ENCODE data around the gene TSHZ1.

GRCh38 chr18:75198036-75198435, 12.6 kb upstream of the TSHZ1 start:
- no peak for TF ChIP-seq CTCF (conservative IDR thresholded peaks at IDR 0.05)
- no peak for TF ChIP-seq EZH2 (IDR thresholded peaks at IDR 0.05; ENCODE audit: low read depth)

All from PC-9 (cell line).